Measurements from ENCODE around the gene DIO3.

Gene DIO3

DNA sequence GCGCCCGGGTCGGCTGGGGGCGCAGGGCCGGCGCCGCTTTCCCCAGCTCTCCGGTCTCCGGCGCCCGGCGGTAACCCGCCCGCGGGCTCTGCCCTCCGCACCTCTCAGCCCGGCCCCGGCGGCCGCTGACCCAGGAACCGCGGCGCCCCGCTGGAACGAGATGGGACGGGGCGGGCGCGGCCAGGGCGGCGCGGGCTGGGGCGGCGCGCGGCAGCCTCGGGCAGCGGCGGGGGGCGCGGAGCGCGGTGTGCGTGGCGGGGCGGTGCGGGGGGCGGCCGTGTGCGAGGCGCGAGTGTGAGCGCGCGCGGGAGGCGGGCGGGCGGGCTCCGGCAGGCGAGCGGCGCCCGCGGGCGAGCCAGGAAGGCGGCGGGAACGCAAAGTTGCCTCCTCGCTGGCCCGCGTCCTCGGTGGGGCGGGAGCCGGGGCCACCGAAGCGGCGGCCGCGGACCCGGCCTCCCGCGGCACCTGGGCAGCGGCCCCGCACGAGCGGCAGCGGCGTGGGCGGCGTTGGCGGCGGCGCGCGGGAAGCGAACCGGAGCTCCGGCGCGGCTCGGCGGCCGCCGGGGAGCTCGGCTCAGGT is 671 bp upstream of the DIO3 start:
- H3K27ac ChIP-seq, result no peak overlapping the region
- no peak for TF ChIP-seq ZFX (IDR thresholded peaks at IDR 0.05; ENCODE audit: borderline replicate concordance)
- TF ChIP-seq, protein P1, sequence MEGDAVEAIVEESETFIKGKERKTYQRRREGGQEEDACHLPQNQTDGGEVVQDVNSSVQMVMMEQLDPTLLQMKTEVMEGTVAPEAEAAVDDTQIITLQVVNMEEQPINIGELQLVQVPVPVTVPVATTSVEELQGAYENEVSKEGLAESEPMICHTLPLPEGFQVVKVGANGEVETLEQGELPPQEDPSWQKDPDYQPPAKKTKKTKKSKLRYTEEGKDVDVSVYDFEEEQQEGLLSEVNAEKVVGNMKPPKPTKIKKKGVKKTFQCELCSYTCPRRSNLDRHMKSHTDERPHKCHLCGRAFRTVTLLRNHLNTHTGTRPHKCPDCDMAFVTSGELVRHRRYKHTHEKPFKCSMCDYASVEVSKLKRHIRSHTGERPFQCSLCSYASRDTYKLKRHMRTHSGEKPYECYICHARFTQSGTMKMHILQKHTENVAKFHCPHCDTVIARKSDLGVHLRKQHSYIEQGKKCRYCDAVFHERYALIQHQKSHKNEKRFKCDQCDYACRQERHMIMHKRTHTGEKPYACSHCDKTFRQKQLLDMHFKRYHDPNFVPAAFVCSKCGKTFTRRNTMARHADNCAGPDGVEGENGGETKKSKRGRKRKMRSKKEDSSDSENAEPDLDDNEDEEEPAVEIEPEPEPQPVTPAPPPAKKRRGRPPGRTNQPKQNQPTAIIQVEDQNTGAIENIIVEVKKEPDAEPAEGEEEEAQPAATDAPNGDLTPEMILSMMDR (IDR thresholded peaks at IDR 0.05), result no peak

DNA sequence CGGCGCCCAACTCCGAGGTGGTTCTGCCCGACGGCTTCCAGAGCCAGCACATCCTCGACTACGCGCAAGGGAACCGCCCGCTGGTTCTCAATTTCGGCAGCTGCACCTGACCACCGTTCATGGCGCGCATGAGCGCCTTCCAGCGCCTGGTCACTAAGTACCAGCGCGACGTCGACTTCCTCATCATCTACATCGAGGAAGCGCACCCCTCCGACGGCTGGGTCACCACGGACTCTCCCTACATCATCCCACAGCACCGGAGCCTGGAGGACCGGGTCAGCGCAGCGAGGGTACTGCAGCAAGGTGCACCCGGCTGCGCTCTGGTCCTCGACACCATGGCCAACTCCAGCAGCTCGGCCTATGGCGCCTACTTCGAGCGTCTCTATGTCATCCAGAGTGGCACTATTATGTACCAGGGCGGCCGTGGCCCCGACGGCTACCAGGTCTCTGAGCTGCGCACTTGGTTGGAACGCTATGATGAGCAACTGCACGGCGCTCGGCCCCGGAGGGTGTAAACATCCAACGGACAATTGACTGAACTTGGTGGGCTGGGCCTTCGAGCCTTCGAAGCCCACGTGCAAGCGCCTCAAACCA is 699 bp downstream of the DIO3 start:
- no peak overlapping the region for H3K27ac ChIP-seq
- no peak for TF ChIP-seq ZFX (IDR thresholded peaks at IDR 0.05; ENCODE audit: borderline replicate concordance)
- TF ChIP-seq, protein P1 (IDR thresholded peaks at IDR 0.05), result no peak

DNA sequence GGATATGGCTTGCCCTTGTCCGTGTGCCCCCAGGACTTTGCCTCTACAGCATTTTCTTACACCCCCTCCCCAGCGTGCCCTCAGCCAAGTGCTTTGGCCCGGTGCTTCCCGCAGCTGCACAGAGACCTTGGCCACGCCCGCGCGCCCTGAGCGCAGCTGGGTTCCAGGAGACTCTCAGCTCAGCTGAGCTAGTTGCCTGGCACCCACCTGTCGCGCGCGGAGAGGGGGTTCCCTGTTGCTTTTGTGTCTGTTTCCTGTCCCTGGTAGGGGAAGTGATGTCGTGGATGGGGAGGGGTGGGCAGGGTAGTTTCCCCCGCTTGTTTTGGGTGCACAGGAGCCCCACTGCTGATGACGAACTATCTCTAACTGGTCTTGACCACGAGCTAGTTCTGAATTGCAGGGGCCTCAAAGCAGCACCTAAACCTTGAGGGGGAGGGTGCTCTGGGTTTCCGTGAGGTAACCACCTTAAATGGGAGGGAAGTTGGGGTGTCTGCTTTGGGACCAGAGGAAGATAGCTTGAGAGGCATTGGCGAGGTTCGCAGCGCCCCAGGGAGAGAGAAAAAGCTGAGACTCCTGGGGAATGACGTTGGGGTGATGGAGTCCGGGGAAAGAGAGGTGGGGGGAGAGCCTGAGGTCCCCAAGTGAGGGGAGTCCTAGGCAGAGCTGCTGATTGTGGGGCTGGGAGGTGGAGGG is 1.5 kb downstream of the DIO3 start:
- H3K27ac ChIP-seq, result no peak overlapping the region
- no peak for TF ChIP-seq ZFX (IDR thresholded peaks at IDR 0.05; ENCODE audit: borderline replicate concordance)
- TF ChIP-seq, protein P1 (IDR thresholded peaks at IDR 0.05), result no peak

DNA sequence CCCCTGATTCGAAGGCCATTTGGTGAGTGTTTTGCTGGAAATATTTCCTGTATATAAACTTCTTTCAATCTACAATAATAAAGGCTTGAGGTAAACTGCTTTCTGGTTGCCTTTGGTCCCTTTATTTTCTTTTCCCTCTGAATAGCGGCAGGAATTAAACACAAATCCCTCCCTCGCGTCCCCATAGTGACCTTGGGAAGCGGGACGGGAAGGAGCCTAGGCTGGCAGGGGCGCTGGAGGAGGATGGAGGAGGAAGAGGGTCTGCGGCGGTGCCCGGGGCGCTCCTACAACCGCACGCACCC is 2.0 kb downstream of the DIO3 start:
- no peak for TF ChIP-seq ZFX (IDR thresholded peaks at IDR 0.05; ENCODE audit: borderline replicate concordance)
- TF ChIP-seq, protein P1 (IDR thresholded peaks at IDR 0.05), result no peak
- no peak overlapping the region for H3K27ac ChIP-seq

DNA sequence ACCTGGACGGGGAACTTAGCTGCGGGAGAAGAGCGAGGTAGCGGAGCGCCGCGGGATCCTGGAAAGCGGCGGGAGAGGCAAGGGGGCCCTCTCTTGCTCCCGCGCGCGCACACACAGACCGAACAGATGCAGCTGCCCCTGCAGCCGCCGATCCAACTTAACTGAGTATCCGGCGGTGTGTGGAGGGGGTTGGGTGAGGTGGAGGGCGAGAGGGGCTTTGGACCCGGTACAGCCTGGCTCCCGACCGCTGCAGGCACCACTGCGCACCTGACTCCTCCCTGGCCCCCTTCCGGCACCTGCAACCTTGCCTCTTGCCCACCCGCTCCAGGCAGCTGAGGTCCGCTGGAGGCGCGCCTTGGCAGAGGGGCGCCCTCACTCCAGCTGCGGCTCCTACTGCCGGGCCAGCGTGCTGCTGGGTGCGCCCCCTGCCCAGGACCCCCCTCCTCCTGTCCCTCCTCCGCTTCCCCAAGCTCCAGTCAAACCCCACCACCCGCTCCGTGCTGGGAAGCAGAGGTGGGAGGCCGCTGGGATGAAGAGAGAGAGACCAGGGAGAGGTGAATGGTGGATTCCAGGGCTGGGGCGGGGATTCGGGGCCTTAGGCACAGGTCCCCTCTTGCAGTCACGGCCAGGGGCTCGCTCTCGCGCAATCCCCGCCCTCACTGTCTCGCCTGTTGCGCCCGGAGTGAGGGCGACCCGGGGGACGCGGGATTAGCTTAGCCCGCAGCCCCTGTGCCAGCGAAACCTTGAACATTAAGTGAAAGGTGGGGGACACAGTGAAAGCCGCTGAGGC is 2.6 kb downstream of the DIO3 start:
- no peak overlapping the region for H3K27ac ChIP-seq
- TF ChIP-seq ZFX (IDR thresholded peaks at IDR 0.05; ENCODE audit: borderline replicate concordance), result no peak
- TF ChIP-seq, protein P1 (IDR thresholded peaks at IDR 0.05), result no peak

DNA sequence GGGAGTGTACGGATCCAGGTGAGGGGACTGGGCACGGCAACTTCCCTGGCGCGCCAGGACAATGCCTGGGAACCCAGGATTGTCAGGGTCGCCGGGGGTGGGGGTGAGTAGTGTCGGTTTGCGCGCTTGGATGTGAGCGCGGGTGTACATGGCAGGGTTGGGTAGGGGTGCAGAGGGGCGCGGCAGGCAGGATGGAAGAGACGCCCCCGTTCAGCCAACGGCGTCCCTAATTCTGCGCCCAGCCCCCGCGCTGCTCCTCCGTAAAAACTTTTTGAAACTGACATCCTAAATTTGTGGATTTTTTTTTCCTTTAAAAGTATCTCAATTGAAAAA is 3.1 kb downstream of the DIO3 start:
- no peak overlapping the region for H3K27ac ChIP-seq
- TF ChIP-seq, protein P1 (IDR thresholded peaks at IDR 0.05), result no peak
- no peak for TF ChIP-seq ZFX (IDR thresholded peaks at IDR 0.05; ENCODE audit: borderline replicate concordance)
